Ovary (tissue), 3 donors: ENCODE data around the gene PHACTR3.

Experiments
- EP300 ChIP-seq: sonication (generic); formaldehyde crosslinking; IDR thresholded peaks from one replicate; pipeline ENCODE4 v1.6.1; 2017; ENCODE audit warnings: antibody characterized with exemption
- TF ChIP-seq, protein P1 (sequence below), 3 donors: fragments of 450-650 bp in 2 of 3; fragments of 200-600 bp in 1 of 3; IDR thresholded peaks; one replicate each; pipeline versions ENCODE4 v1.5.1 to v1.8.0; 2016 to 2022; ENCODE audit warnings: antibody characterized with exemption in 3 of 3, mild to moderate bottlenecking in 1 of 3
- donor health status: DM: no; HTN: no; CAD: no.

DNA sequence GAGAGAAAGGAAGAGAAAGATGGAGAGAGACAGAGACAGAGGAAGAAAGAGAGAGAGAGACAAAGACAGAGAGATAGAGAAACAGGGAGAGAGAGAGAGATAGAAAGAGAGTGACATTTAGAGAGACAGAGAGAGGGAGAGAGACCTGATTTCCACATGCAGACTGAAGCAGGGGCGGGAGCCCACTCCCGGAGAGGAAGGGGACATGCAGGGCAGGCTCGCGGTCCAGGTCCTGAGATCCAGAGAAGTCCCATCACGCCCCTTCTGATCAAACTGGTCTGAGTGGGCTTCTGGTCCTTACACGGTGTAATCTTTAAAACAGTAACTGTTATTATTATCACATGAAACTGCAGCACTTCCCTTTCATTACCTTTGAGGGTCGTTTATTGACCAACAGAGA, 62.2 kb downstream of the PHACTR3 start:
- TF ChIP-seq, protein P1, sequence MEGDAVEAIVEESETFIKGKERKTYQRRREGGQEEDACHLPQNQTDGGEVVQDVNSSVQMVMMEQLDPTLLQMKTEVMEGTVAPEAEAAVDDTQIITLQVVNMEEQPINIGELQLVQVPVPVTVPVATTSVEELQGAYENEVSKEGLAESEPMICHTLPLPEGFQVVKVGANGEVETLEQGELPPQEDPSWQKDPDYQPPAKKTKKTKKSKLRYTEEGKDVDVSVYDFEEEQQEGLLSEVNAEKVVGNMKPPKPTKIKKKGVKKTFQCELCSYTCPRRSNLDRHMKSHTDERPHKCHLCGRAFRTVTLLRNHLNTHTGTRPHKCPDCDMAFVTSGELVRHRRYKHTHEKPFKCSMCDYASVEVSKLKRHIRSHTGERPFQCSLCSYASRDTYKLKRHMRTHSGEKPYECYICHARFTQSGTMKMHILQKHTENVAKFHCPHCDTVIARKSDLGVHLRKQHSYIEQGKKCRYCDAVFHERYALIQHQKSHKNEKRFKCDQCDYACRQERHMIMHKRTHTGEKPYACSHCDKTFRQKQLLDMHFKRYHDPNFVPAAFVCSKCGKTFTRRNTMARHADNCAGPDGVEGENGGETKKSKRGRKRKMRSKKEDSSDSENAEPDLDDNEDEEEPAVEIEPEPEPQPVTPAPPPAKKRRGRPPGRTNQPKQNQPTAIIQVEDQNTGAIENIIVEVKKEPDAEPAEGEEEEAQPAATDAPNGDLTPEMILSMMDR (IDR thresholded peaks at IDR 0.05): no peak
- no peak for TF ChIP-seq EP300
